GM21619 (cell line): ENCODE measurements around the gene NFYC.

Experiments used
- ATAC-seq: cut with Tn5 transposase; IDR thresholded peaks from one replicate; pipeline ENCODE4 v1.9.1; 2021; ENCODE audit not compliant: unreplicated experiment

Gene NFYC

GRCh38 chr1:40777224-40777970 lies 85.9 kb downstream of the NFYC start:
- ATAC-seq: no peak

- no peak for ATAC-seq
These were observed 89.4 kb downstream of the NFYC start for GRCh38 chr1:40780678-40781607.

GRCh38 chr1:40781608-40781971 lies 90.1 kb downstream of the NFYC start:
- no peak for ATAC-seq

- no peak for ATAC-seq
These were observed 91.0 kb downstream of the NFYC start for GRCh38 chr1:40782371-40782956.

- ATAC-seq: no peak
These were observed 91.7 kb downstream of the NFYC start, which contains the start of gene KCNQ4 for GRCh38 chr1:40783001-40783905. KCNQ4 (plus strand) TSS chr1:40783787; CDS start chr1:40784094, 307 bp downstream.

- no peak for ATAC-seq
These were observed 92.8 kb downstream of the NFYC start for GRCh38 chr1:40784141-40784770.

GRCh38 chr1:40784771-40785151 lies 93.3 kb downstream of the NFYC start:
- ATAC-seq: no peak

- no peak for ATAC-seq
These were observed 93.9 kb downstream of the NFYC start for GRCh38 chr1:40785446-40785845.

- ATAC-seq: no peak
These were observed 94.9 kb downstream of the NFYC start for GRCh38 chr1:40786171-40786994.

GRCh38 chr1:40786995-40787705 lies 95.6 kb downstream of the NFYC start:
- no peak for ATAC-seq

- ATAC-seq: no peak
These were observed 96.4 kb downstream of the NFYC start for GRCh38 chr1:40787737-40788560.

- ATAC-seq: no peak
These were observed 97.2 kb downstream of the NFYC start for GRCh38 chr1:40788561-40789341.

GRCh38 chr1:40789342-40789598 lies 97.8 kb downstream of the NFYC start:
- no peak for ATAC-seq

- ATAC-seq: no peak
These were observed 98.3 kb downstream of the NFYC start for GRCh38 chr1:40789661-40790430.

GRCh38 chr1:40792036-40792435 lies 100.5 kb downstream of the NFYC start:
- no peak for ATAC-seq

GRCh38 chr1:40793617-40794016 lies 102.1 kb downstream of the NFYC start:
- ATAC-seq: no peak

- ATAC-seq: no peak
These were observed 102.5 kb downstream of the NFYC start for GRCh38 chr1:40794048-40794447.
